GM12892 (cell line): Measurements from ENCODE around the gene P2RY12.

Experiments
- POLR2A ChIP-seq: IDR thresholded peaks from 2 replicates; pipeline ENCODE4 v1.6.1; 2011; ENCODE audit warnings: low read depth, low read length, control low read depth
- POLR2AphosphoS5 ChIP-seq: IDR thresholded peaks from 2 replicates; pipeline ENCODE4 v1.6.1; 2011; ENCODE audit warnings: low read depth, low read length, control low read depth
- TAF1 ChIP-seq: IDR thresholded peaks from 2 replicates; pipeline ENCODE4 v1.6.1; 2011; ENCODE audit warnings: low read depth, mild to moderate bottlenecking, control low read depth, low read length, borderline replicate concordance

DNA sequence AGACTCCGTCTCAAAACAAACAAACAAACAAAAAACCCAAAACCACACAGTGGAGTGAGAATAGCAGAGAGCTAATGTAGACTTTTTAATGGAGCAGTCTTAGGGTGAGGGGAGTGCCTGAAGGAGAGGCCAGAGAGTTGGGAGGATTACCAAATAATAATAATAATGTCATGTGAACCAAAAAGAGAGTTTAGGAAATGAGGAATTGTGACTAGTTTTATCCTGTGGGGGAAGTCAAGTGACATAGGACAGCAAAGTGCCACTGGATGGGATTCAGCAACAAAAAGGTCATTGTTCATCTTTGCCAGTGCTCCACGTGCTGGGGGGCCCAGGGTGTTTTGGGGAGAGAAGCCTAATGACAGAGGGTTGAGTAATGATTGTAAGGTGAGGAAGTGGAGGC, 80.8 kb downstream of the P2RY12 start:
- TF ChIP-seq POLR2A (no peak), POLR2AphosphoS5 (no peak), TAF1 (no peak)
